Measurements from ENCODE around the gene TSPAN4. TPM values are rescaled to one million over a fixed set of nuclear protein-coding genes. Genes with fewer than 3 reads are reported as not detected.
A peak's percentile ranks its signal among the peaks of the same experiment; 100 is the strongest.

TSPAN4 gene
- total RNA-seq, 2 experiments from 2014 or later: 5.2 to 5.3 TPM

- no peaks in the 10 kb centered on the region for H3K36me3 Mint-ChIP-seq
- ChIA-PET CTCF (interaction anchor here (1.2 kb wide), 2 partner anchors 11 to 16 kb away, joined by 3 to 5 read pairs; partner anchors contain the start of genes POLR2L and TSPAN4), POLR2A (interaction anchor here (1.7 kb wide), 1 partner anchor 13 kb away, joined by 7 read pairs; the partner anchor contains the start of gene PNPLA2)
- peaks cover 35% of the 10 kb centered on the region for H3K27me3 Mint-ChIP-seq
- no peaks in the 10 kb centered on the region for H3K9me3 Mint-ChIP-seq
- H3K4me1 Mint-ChIP-seq (ENCODE audit: low read depth): peaks cover 30% of the 10 kb centered on the region
- DNase-seq: no peak
- no peak overlapping the region for H3K4me3 Mint-ChIP-seq
- no peak overlapping the region for H3K27ac Mint-ChIP-seq
- intact Hi-C loops (cut with micrococcal nuclease): loop anchor here (1.0 kb wide), 1 partner anchor 10 kb away; the partner anchor contains the start of genes POLR2L and TSPAN4
Observed at GRCh38 chr11:831961-832528, 10.6 kb upstream of the TSPAN4 start.

GRCh38 chr11:832529-833113 is 10.0 kb upstream of the TSPAN4 start, which contains the start of gene CD151:
TSS of gene CD151 (plus strand) at chr11:832952. CDS start at chr11:836070, 3,118 bp downstream.
- Mint-ChIP-seq H3K4me3 (peak within 1 kb of the TSS; percentile 65), H3K9me3 (no peaks in the 10 kb centered on the region), H3K27ac (no peak within 1 kb of the TSS), H3K27me3 (peaks cover 33% of the 10 kb centered on the region), H3K4me1 (ENCODE audit: low read depth) (peaks cover 27% of the 10 kb centered on the region), H3K36me3 (no peaks in the 10 kb centered on the region)
- intact Hi-C loops (cut with micrococcal nuclease): loop anchor here (1.0 kb wide), 1 partner anchor 10 kb away; the partner anchor contains the start of genes POLR2L and TSPAN4
- peak; percentile 67 for DNase-seq
- ChIA-PET CTCF (interaction anchor here (1.2 kb wide), 2 partner anchors 10 to 15 kb away, joined by 3 to 5 read pairs; partner anchors contain the start of genes POLR2L and TSPAN4), POLR2A (interaction anchor here (1.7 to 2.2 kb wide), 2 partner anchors 10 to 13 kb away, joined by 7 to 12 read pairs; partner anchors contain the start of genes PNPLA2, POLR2L and TSPAN4)

- peak; percentile 50 for DNase-seq
- peaks cover 26% of the 10 kb centered on the region for H3K27me3 Mint-ChIP-seq
- peaks cover 24% of the 10 kb centered on the region for H3K4me1 Mint-ChIP-seq (ENCODE audit: low read depth)
- CTCF ChIA-PET: interaction anchor here (1.2 kb wide), 2 partner anchors 10 to 14 kb away, joined by 3 to 5 read pairs; partner anchors contain the start of genes POLR2L and TSPAN4
- intact Hi-C loops (cut with micrococcal nuclease): no loop called here
- H3K27ac Mint-ChIP-seq: no peak overlapping the region
- H3K9me3 Mint-ChIP-seq: no peaks in the 10 kb centered on the region
- peak overlapping the region; percentile 65 for H3K4me3 Mint-ChIP-seq
- POLR2A ChIA-PET: interaction anchor here (1.7 to 2.2 kb wide), 2 partner anchors 10 to 14 kb away, joined by 7 to 12 read pairs; partner anchors contain the start of genes PNPLA2, POLR2L and TSPAN4
- no peaks in the 10 kb centered on the region for H3K36me3 Mint-ChIP-seq
Observed at GRCh38 chr11:833114-833791, 9.4 kb upstream of the TSPAN4 start.

- peak overlapping the region; percentile 65 for H3K4me3 Mint-ChIP-seq
- intact Hi-C loops (cut with micrococcal nuclease): no loop called here
- no peaks in the 10 kb centered on the region for H3K9me3 Mint-ChIP-seq
- H3K27ac Mint-ChIP-seq: no peak overlapping the region
- CTCF ChIA-PET: no interaction called here
- POLR2A ChIA-PET: interaction anchor here (1.7 to 2.2 kb wide), 2 partner anchors 9 to 14 kb away, joined by 7 to 12 read pairs; partner anchors contain the start of genes PNPLA2, POLR2L and TSPAN4
- no peak for DNase-seq
- H3K36me3 Mint-ChIP-seq: peaks cover 1% of the 10 kb centered on the region
- peaks cover 22% of the 10 kb centered on the region for H3K4me1 Mint-ChIP-seq (ENCODE audit: low read depth)
- peaks cover 21% of the 10 kb centered on the region for H3K27me3 Mint-ChIP-seq
Observed at GRCh38 chr11:833849-834311, 8.8 kb upstream of the TSPAN4 start.

- DNase-seq: no peak
- ChIA-PET POLR2A (interaction anchor here (2.2 kb wide), 1 partner anchor 8 kb away, joined by 12 read pairs; the partner anchor contains the start of genes POLR2L and TSPAN4), CTCF (interaction anchor here (0.5 kb wide), 1 partner anchor 554 kb away, joined by 3 read pairs; no protein-coding TSS in a partner anchor)
- intact Hi-C loops (cut with micrococcal nuclease): no loop called here
- no peak overlapping the region for H3K4me3 Mint-ChIP-seq
- H3K36me3 Mint-ChIP-seq: peaks cover 2% of the 10 kb centered on the region
- no peak overlapping the region for H3K27ac Mint-ChIP-seq
- peaks cover 18% of the 10 kb centered on the region for H3K4me1 Mint-ChIP-seq (ENCODE audit: low read depth)
- peaks cover 14% of the 10 kb centered on the region for H3K27me3 Mint-ChIP-seq
- no peaks in the 10 kb centered on the region for H3K9me3 Mint-ChIP-seq
Observed at GRCh38 chr11:834371-835316, 8.0 kb upstream of the TSPAN4 start.

GRCh38 chr11:836274-836673 is 6.4 kb upstream of the TSPAN4 start:
- Mint-ChIP-seq H3K4me3 (no peak overlapping the region), H3K27me3 (peaks cover 8% of the 10 kb centered on the region), H3K36me3 (peaks cover 5% of the 10 kb centered on the region), H3K9me3 (no peaks in the 10 kb centered on the region), H3K27ac (no peak overlapping the region), H3K4me1 (ENCODE audit: low read depth) (peaks cover 27% of the 10 kb centered on the region)
- ChIA-PET CTCF (no interaction called here), POLR2A (interaction anchor here (1.5 kb wide), 1 partner anchor 10 kb away, joined by 4 read pairs; no protein-coding TSS in a partner anchor)
- intact Hi-C loops (cut with micrococcal nuclease): no loop called here
- DNase-seq: no peak

- ChIA-PET CTCF (no interaction called here), POLR2A (interaction anchor here (1.5 kb wide), 1 partner anchor 10 kb away, joined by 4 read pairs; no protein-coding TSS in a partner anchor)
- Mint-ChIP-seq H3K4me3 (no peak overlapping the region), H3K36me3 (peaks cover 5% of the 10 kb centered on the region), H3K4me1 (ENCODE audit: low read depth) (peaks cover 25% of the 10 kb centered on the region), H3K27me3 (peaks cover 5% of the 10 kb centered on the region), H3K9me3 (no peaks in the 10 kb centered on the region), H3K27ac (no peak overlapping the region)
- DNase-seq: no peak
- intact Hi-C loops (cut with micrococcal nuclease): no loop called here
Observed at GRCh38 chr11:836700-837099, 6.0 kb upstream of the TSPAN4 start.

- Mint-ChIP-seq H3K4me3 (no peak overlapping the region), H3K36me3 (peaks cover 5% of the 10 kb centered on the region), H3K27ac (no peak overlapping the region), H3K9me3 (no peaks in the 10 kb centered on the region), H3K27me3 (no peaks in the 10 kb centered on the region), H3K4me1 (ENCODE audit: low read depth) (peaks cover 23% of the 10 kb centered on the region)
- intact Hi-C loops (cut with micrococcal nuclease): no loop called here
- ChIA-PET POLR2A (interaction anchor here (1.5 kb wide), 1 partner anchor 11 kb away, joined by 4 read pairs; no protein-coding TSS in a partner anchor), CTCF (no interaction called here)
- DNase-seq: no peak
Observed at GRCh38 chr11:837189-837989, 5.3 kb upstream of the TSPAN4 start.

- H3K27me3 Mint-ChIP-seq: no peaks in the 10 kb centered on the region
- ChIA-PET CTCF (interaction anchor here (1.4 kb wide), 1 partner anchor 10 kb away, joined by 4 read pairs; no protein-coding TSS in a partner anchor), POLR2A (no interaction called here)
- H3K36me3 Mint-ChIP-seq: peaks cover 5% of the 10 kb centered on the region
- no peak overlapping the region for H3K4me3 Mint-ChIP-seq
- no peak overlapping the region for H3K27ac Mint-ChIP-seq
- no peaks in the 10 kb centered on the region for H3K9me3 Mint-ChIP-seq
- intact Hi-C loops (cut with micrococcal nuclease): no loop called here
- peaks cover 23% of the 10 kb centered on the region for H3K4me1 Mint-ChIP-seq (ENCODE audit: low read depth)
- no peak for DNase-seq
Observed at GRCh38 chr11:837990-838307, 4.7 kb upstream of the TSPAN4 start.

- CTCF ChIA-PET: interaction anchor here (1.4 kb wide), 1 partner anchor 10 kb away, joined by 4 read pairs; no protein-coding TSS in a partner anchor
- Mint-ChIP-seq H3K4me1 (ENCODE audit: low read depth) (peaks cover 27% of the 10 kb centered on the region), H3K27ac (no peak overlapping the region), H3K9me3 (no peaks in the 10 kb centered on the region), H3K36me3 (peaks cover 5% of the 10 kb centered on the region), H3K4me3 (no peak overlapping the region), H3K27me3 (peaks cover under 1% of the 10 kb centered on the region)
- DNase-seq: no peak
- intact Hi-C loops (cut with micrococcal nuclease): no loop called here
- POLR2A ChIA-PET: no interaction called here
Observed at GRCh38 chr11:838441-839279, 4.0 kb upstream of the TSPAN4 start.
